ENCODE results near the gene SCT. TPM values are rescaled to one million over a fixed set of nuclear protein-coding genes. Genes with fewer than 3 reads are reported as not detected.

SCT gene
- total and polyA plus RNA-seq, 2 of the 8 experiments (the other 6 are each of a cell fraction or from before 2014, with no cell fraction given): 1.7 to 2.0 TPM

- TF ChIP-seq SUZ12 (IDR thresholded peaks at IDR 0.05; ENCODE audit: low read length) (no peak), YY1 (IDR thresholded peaks at IDR 0.05; ENCODE audit: low read depth, low read length) (no peak), ZNF274 (IDR thresholded peaks at IDR 0.05; ENCODE audit: borderline replicate concordance, extremely low read depth, low read length) (no peak), KDM4A (IDR thresholded peaks at IDR 0.05; ENCODE audit: low read depth, low read length, severe bottlenecking) (no peak), KDM5A (IDR thresholded peaks at IDR 0.05; ENCODE audit: low read length) (no peak), CBX5 (IDR thresholded peaks at IDR 0.05; ENCODE audit: low read depth, low read length) (no peak)
Observed at GRCh38 chr11:673866-674265, 46.9 kb upstream of the SCT start (continued).
